Glutamatergic neuron (in vitro differentiated cells): Measurements from ENCODE around the gene DDX10. TPM values are rescaled to one million over a fixed set of nuclear protein-coding genes. Genes with fewer than 3 reads are reported as not detected.

ENCODE experiments used
- DNase-seq: peaks from one replicate; pipeline ENCODE4 v3.0.0; 2022
- H3K27ac Mint-ChIP-seq: one replicate; pipeline ENCODE4 v1.8.0; 2020; ENCODE audit warnings: mild to moderate bottlenecking, mixed read lengths, inconsistent platforms; ENCODE audit not compliant: unreplicated experiment
- H3K27me3 Mint-ChIP-seq: one replicate; pipeline ENCODE4 v1.8.0; 2020; ENCODE audit warnings: mild to moderate bottlenecking, moderate library complexity, mixed read lengths, inconsistent platforms; ENCODE audit not compliant: unreplicated experiment
- H3K36me3 Mint-ChIP-seq: one replicate; pipeline ENCODE4 v1.8.0; 2020; ENCODE audit warnings: mild to moderate bottlenecking, mixed read lengths, inconsistent platforms; ENCODE audit not compliant: unreplicated experiment
- H3K4me1 Mint-ChIP-seq: one replicate; pipeline ENCODE4 v1.8.0; 2020; ENCODE audit warnings: mild to moderate bottlenecking, low read depth, mixed read lengths, inconsistent platforms; ENCODE audit not compliant: unreplicated experiment
- H3K4me3 Mint-ChIP-seq: one replicate; pipeline ENCODE4 v1.8.0; 2020; ENCODE audit warnings: mild to moderate bottlenecking, mixed read lengths, inconsistent platforms; ENCODE audit not compliant: unreplicated experiment
- H3K9me3 Mint-ChIP-seq: one replicate; pipeline ENCODE4 v1.8.0; 2020; ENCODE audit warnings: mild to moderate bottlenecking, moderate library complexity, mixed read lengths, inconsistent platforms; ENCODE audit not compliant: unreplicated experiment
- CTCF ChIP-seq: fragments of 200-600 bp; sonication (generic); IDR thresholded peaks from one replicate; pipeline ENCODE4 v1.5.0; 2021; ENCODE audit not compliant: partially characterized antibody, unreplicated experiment
- total RNA-seq: library from RNA; stranded (reverse); fragmentation: NEBNext Ultra II Directional; extraction: Animal tissue kit (Norgen Biotek cat#: 25700); gene quantifications from one replicate; pipeline ENCODE4 v1.2.1, GENCODE V29; 2021; ENCODE audit not compliant: unreplicated experiment

Gene DDX10
- total RNA-seq, 1 donor from 2014 or later = 18.8 TPM

- H3K9me3 Mint-ChIP-seq = peaks cover 1% of the 10 kb centered on the region
- H3K27ac Mint-ChIP-seq = no peak overlapping the region
- peaks cover 21% of the 10 kb centered on the region for H3K36me3 Mint-ChIP-seq
- TF ChIP-seq CTCF = no peak
- H3K27me3 Mint-ChIP-seq = no peaks in the 10 kb centered on the region
- H3K4me3 Mint-ChIP-seq = no peak overlapping the region
- H3K4me1 Mint-ChIP-seq = no peaks in the 10 kb centered on the region
- DNase-seq = no peak
These were observed 44.9 kb downstream of the DDX10 start for GRCh38 chr11:108709741-108710140.

GRCh38 chr11:108713076-108713790 is 48.4 kb downstream of the DDX10 start:
- no peak for DNase-seq
- TF ChIP-seq CTCF = no peak
- Mint-ChIP-seq H3K4me1 (no peaks in the 10 kb centered on the region), H3K27me3 (no peaks in the 10 kb centered on the region), H3K27ac (no peak overlapping the region), H3K36me3 (peaks cover 12% of the 10 kb centered on the region), H3K4me3 (no peak overlapping the region), H3K9me3 (peaks cover 1% of the 10 kb centered on the region)

GRCh38 chr11:108715239-108715638 is 50.4 kb downstream of the DDX10 start:
- no peak for TF ChIP-seq CTCF
- Mint-ChIP-seq H3K9me3 (peaks cover 1% of the 10 kb centered on the region), H3K4me1 (no peaks in the 10 kb centered on the region), H3K27me3 (no peaks in the 10 kb centered on the region), H3K36me3 (no peaks in the 10 kb centered on the region), H3K4me3 (no peak overlapping the region), H3K27ac (no peak overlapping the region)
- no peak for DNase-seq

GRCh38 chr11:108718466-108718865 is 53.6 kb downstream of the DDX10 start:
- H3K4me1 Mint-ChIP-seq = no peaks in the 10 kb centered on the region
- no peak overlapping the region for H3K4me3 Mint-ChIP-seq
- no peak for TF ChIP-seq CTCF
- H3K27ac Mint-ChIP-seq = no peak overlapping the region
- no peaks in the 10 kb centered on the region for H3K9me3 Mint-ChIP-seq
- H3K27me3 Mint-ChIP-seq = no peaks in the 10 kb centered on the region
- DNase-seq = no peak
- H3K36me3 Mint-ChIP-seq = no peaks in the 10 kb centered on the region

- Mint-ChIP-seq H3K9me3 (no peaks in the 10 kb centered on the region), H3K27ac (no peak overlapping the region), H3K36me3 (peaks cover 6% of the 10 kb centered on the region), H3K27me3 (no peaks in the 10 kb centered on the region), H3K4me3 (no peak overlapping the region), H3K4me1 (no peaks in the 10 kb centered on the region)
- DNase-seq = no peak
- no peak for TF ChIP-seq CTCF
These were observed 60.3 kb downstream of the DDX10 start for GRCh38 chr11:108724974-108725689.
